BJ (cell line): ENCODE measurements around the gene TAAR9. TPM values are rescaled to one million over a fixed set of nuclear protein-coding genes. Genes with fewer than 3 reads are reported as not detected.

Source experiments
- CTCF ChIA-PET: fragments of 350-600 bp; formaldehyde crosslinking; extraction: SDS; loops from one replicate; lab custom pipeline; 2021; ENCODE audit warnings: antibody characterized with exemption, inconsistent platforms; lab: Yijun Ruan, JAX
- POLR2A ChIA-PET: fragments of 300-600 bp; sonication (Branson Sonifier 250); formaldehyde crosslinking; extraction: SDS; loops from one replicate; lab custom pipeline; 2021; ENCODE audit warnings: antibody characterized with exemption; lab: Charles Lee
- DNase-seq: peaks from one replicate; pipeline ENCODE4 v3.0.0-alpha.2; 2011; ENCODE audit warnings: low read depth
- H3K27me3 ChIP-seq: 2 replicates; pipeline ENCODE4 v1.6.0; 2011; ENCODE audit warnings: low read length; ENCODE audit not compliant: control insufficient read depth, insufficient read depth
- H3K36me3 ChIP-seq: 2 replicates; pipeline ENCODE4 v1.5.1; 2011; ENCODE audit warnings: low read length; ENCODE audit not compliant: control insufficient read depth, insufficient read depth
- H3K4me3 ChIP-seq: 2 replicates; pipeline ENCODE4 v1.5.1; 2011; ENCODE audit warnings: low read depth, mild to moderate bottlenecking, control low read depth, low read length
- CTCF ChIP-seq: IDR thresholded peaks from 2 replicates; pipeline ENCODE4 v1.5.1; 2011; ENCODE audit warnings: low read depth, mild to moderate bottlenecking, control low read depth, inconsistent platforms, low read length, moderate library complexity; ENCODE audit not compliant: insufficient read depth
- polyA plus RNA-seq: library from polyadenylated mRNA; depleted of rRNA; stranded (reverse); fragments of >200 nt; gene quantifications from 2 replicates; pipeline ENCODE4 v1.2.3, GENCODE V29; 2011

Gene TAAR9
- polyA plus RNA-seq, 1 experiment: not detected

- no peak for DNase-seq
- CTCF ChIA-PET: no interaction called here
These were observed 26.8 kb upstream of the TAAR9 start for GRCh38 chr6:132511210-132511830.

DNA sequence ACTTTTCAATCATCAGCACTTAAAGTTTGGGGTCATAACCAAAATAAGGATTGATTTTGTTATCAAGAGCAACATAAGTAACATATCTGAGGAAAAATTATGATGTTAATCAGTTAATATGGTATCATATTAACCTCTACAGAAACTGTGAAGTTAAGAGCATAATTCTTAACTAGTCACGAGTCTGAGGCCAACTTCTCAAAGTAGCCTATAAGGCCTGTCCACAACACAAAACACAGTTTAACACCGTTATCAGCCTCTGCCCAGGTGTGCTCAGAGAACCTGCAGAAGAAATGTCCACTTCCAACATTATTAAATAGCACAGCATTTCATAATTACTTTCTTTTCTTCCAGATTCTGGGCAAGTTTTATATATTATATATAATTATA is 26.3 kb upstream of the TAAR9 start:
- peaks cover 4% of the 10 kb centered on the region for H3K27me3 ChIP-seq
- H3K36me3 ChIP-seq: no peaks in the 10 kb centered on the region
- ChIA-PET POLR2A (no interaction called here), CTCF (interaction anchor here (1.2 to 1.4 kb wide), 3 partner anchors 12 to 211 kb away, joined by 4 read pairs; no protein-coding TSS in a partner anchor)
- TF ChIP-seq CTCF: no peak
- peak overlapping the region; percentile 83 for H3K4me3 ChIP-seq
- no peak for DNase-seq

More at GRCh38 chr6:132511210-132511830, 26.8 kb upstream of the TAAR9 start:
- H3K4me3 ChIP-seq: peak overlapping the region; percentile 83; the same call in 1 of the 2 replicates
- no peak for TF ChIP-seq CTCF
- 0 out of 2 replicates have a peak, but pooled peaks cover under 1% of the 10 kb centered on the region for H3K27me3 ChIP-seq
- no peaks in the 10 kb centered on the region for H3K36me3 ChIP-seq
- POLR2A ChIA-PET: interaction anchor here (0.5 kb wide), 1 partner anchor 213 kb away, joined by 3 read pairs; no protein-coding TSS in a partner anchor

GRCh38 chr6:132512342-132512637 is 25.8 kb upstream of the TAAR9 start:
- Histone ChIP-seq H3K4me3 (peak overlapping the region; percentile 83), H3K36me3 (no peaks in the 10 kb centered on the region), H3K27me3 (peaks cover 6% of the 10 kb centered on the region)
- no peak for TF ChIP-seq CTCF
- ChIA-PET POLR2A (no interaction called here), CTCF (interaction anchor here (1.0 to 1.4 kb wide), 5 partner anchors 11 to 233 kb away, joined by 3 to 4 read pairs (median 4); no protein-coding TSS in a partner anchor)
- DNase-seq: no peak

DNA sequence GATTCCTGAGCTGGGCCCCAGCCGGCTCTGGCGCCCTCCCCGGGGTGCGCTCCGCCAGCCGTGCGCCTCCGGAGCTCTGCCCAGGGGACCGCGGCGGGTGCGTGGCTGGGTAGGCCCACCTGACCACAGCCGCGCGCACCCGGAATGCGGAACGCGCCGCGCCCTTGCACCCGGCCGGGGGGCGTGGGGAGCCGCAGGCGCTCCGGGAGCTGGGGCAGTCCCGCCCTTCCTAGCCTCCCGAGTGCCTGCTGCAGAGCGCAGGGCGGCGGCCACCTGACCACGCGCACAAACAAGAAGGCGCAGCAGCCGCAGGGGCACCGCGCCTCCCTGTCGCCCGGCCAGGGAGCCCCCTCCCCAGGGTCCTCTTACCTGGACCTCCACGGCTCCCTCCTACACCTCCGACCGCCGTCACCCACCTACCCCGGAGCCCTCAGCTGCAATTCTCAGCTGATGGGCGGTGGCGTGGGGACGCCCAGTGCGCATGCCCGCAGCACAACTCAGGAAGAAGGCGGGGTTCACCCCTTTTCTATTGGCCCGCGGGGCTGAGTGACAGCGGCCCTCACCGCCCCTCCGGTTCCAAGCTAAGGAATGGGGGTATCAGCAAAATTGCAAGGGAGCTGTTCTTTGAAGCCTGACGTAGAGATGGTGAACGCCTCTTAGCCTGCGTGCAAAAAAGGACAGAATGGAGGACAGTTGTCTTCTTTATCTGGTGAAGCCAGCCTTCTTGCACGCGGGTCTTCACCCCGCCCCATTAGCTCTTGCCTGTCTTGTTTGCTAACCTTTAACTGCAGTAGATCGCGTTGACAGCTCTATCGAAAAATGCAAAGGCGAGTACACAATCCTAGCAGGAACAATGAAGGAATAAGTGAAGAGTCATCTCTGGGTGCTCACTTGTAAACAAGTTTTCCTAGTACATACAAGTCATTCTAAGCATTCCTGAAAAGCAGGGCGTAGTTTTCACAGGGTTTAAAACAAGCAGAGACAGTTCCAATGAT is 25.1 kb upstream of the TAAR9 start, which contains the start of gene STX7:
STX7 (minus strand) TSS at position 479 of the 995 bp plus-strand sequence. CDS start 9,586 bp downstream, outside the sequence.
- H3K36me3 ChIP-seq: no peaks in the 10 kb centered on the region
- CTCF ChIA-PET: interaction anchor here (0.6 to 1.4 kb wide), 6 partner anchors 9 to 233 kb away, joined by 3 to 4 read pairs (median 4); no protein-coding TSS in a partner anchor
- TF ChIP-seq CTCF: no peak
- peak within 1 kb of the TSS; percentile 83 for H3K4me3 ChIP-seq
- peaks cover 6% of the 10 kb centered on the region for H3K27me3 ChIP-seq
- POLR2A ChIA-PET: interaction anchor here (0.6 kb wide), 1 partner anchor 13 kb away, joined by 3 read pairs; no protein-coding TSS in a partner anchor
- peak; percentile 55 for DNase-seq
